ENCODE measurements around the gene HSBP1L1. TPM values are rescaled to one million over a fixed set of nuclear protein-coding genes. Genes with fewer than 3 reads are reported as not detected.
A peak's percentile ranks its signal among the peaks of the same experiment; 100 is the strongest.

The HSBP1L1 gene
- total RNA-seq, 1 experiment from 2014 or later, result not detected

GRCh38 chr18:79940126-79940813 is 24.2 kb upstream of the HSBP1L1 start:
- no peaks in the 10 kb centered on the region for H3K9me3 ChIP-seq (ENCODE audit: control insufficient read depth, low read depth, low read length)
- WGBS (ENCODE audit: extremely low coverage, insufficient read length, low lambda C conversion rate), result no CpG with 5 or more reads among the region's 18 CpGs
- peaks cover 3% of the 10 kb centered on the region for H4K20me1 ChIP-seq (ENCODE audit: control insufficient read depth, insufficient read depth, insufficient read length)
- peaks cover 0 to 28% (median 13%) of the 10 kb centered on the region in 3 experiments; a peak in 5 of 7 replicates for H3K36me3 Mint-ChIP-seq (ENCODE audit: insufficient read depth in 1 of 3, low read depth in 3 of 3)
- no peaks in the 10 kb centered on the region for H3K79me2 ChIP-seq (ENCODE audit: insufficient read depth, low read length)
- H2AK5ac ChIP-seq (ENCODE audit: insufficient read length, low read length), result no peak overlapping the region
- TF ChIP-seq CTCF (conservative IDR thresholded peaks at IDR 0.05), result no peak
- H3K4me2 ChIP-seq (ENCODE audit: insufficient read depth, insufficient read length, low read length), result no peak overlapping the region
- H2AFZ ChIP-seq (ENCODE audit: low read length), result no peak overlapping the region
- no peaks in the 10 kb centered on the region for H3K23me2 ChIP-seq (ENCODE audit: insufficient read length, low read depth, low read length, poor library complexity, severe bottlenecking)
- H2BK15ac ChIP-seq (ENCODE audit: low read depth, low read length), result no peak overlapping the region
- no peak overlapping the region for H3K4me3 Mint-ChIP-seq
- peaks cover 3% of the 10 kb centered on the region; the same call in 1 of the 2 replicates for H3K27me3 Mint-ChIP-seq (ENCODE audit: low read depth)
- no peak overlapping the region for H3K14ac ChIP-seq (ENCODE audit: insufficient read depth, low read length)
- H3K9me3 Mint-ChIP-seq, result peaks cover 0 to 1% of the 10 kb centered on the region in 2 experiments; a peak in 2 of 5 replicates
- H2BK5ac ChIP-seq (ENCODE audit: insufficient read length, low read length), result no peak overlapping the region
- no peak overlapping the region for H4K5ac ChIP-seq (ENCODE audit: insufficient read length, low read depth, low read length)
- H3K4ac ChIP-seq (ENCODE audit: low read depth, low read length), result no peak overlapping the region
- H3K27me3 ChIP-seq (ENCODE audit: insufficient read depth, low read length), result no peaks in the 10 kb centered on the region
- peaks cover 7 to 12% of the 10 kb centered on the region in 2 experiments for H3K4me1 Mint-ChIP-seq
- no peak overlapping the region for H2BK12ac ChIP-seq (ENCODE audit: insufficient read length, low read depth, low read length)
- H4K8ac ChIP-seq (replicated peaks; ENCODE audit: insufficient read length, low read depth, low read length), result no peak overlapping the region
- no peaks in the 10 kb centered on the region for H3K79me1 ChIP-seq (ENCODE audit: insufficient read depth, low read depth, low read length, poor library complexity, severe bottlenecking)
- H3K23ac ChIP-seq (ENCODE audit: insufficient read length, low read depth, low read length), result no peak overlapping the region
- H3K27ac ChIP-seq (ENCODE audit: insufficient read length, low read depth, low read length), result no peak overlapping the region
- H2BK120ac ChIP-seq (ENCODE audit: low read depth, low read length, poor library complexity, severe bottlenecking), result no peak overlapping the region
- H2BK20ac ChIP-seq (ENCODE audit: low read depth, low read length, poor library complexity, severe bottlenecking), result no peak overlapping the region
- no peak overlapping the region for H3K18ac ChIP-seq (ENCODE audit: insufficient read length, low read depth, low read length)
- H3K9ac ChIP-seq (ENCODE audit: extremely low read depth, insufficient read length, low read length), result no peak overlapping the region
- no peak overlapping the region for H4K91ac ChIP-seq (ENCODE audit: insufficient read length, low read depth, low read length)
- no peak overlapping the region for H3T11ph ChIP-seq (ENCODE audit: low read length)
- no peak overlapping the region for H3K27ac Mint-ChIP-seq
- peak; percentile 2 for DNase-seq
- H3K4me1 ChIP-seq (ENCODE audit: insufficient read depth, low read length), result no peaks in the 10 kb centered on the region
- no peak overlapping the region for H3K56ac ChIP-seq (ENCODE audit: insufficient read length, low read depth, low read length)
